Measurements from ENCODE around the gene KIF4A. TPM values are rescaled to one million over a fixed set of nuclear protein-coding genes. Genes with fewer than 3 reads are reported as not detected.
"Not testable (repeated sequence)": the region's sequence is repeated elsewhere in the genome, so short reads cannot be mapped to it uniquely, and the experiment has no call there.

KIF4A gene
- total RNA-seq, 4 donors from 2014 or later = 1.3 to 17.3 (median 4.6) TPM

DNA sequence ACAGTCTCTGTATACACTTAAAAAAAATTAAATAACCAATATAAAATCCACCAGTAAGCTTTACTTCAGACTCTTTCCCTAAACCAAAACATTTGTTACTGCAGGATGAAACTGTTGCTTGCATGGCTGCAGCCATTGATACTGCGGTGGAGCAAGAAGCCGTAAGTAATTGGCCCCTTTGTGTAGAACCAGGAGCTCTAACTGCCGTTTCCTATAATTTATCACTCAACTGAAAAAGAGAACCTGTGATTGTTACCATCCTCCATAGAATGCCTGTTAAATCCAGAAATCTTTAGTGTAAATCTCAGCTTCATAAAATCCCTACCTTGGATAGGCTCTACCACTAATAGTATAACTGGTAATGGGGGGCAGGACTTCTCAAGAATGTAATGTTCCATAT lies 62.6 kb downstream of the KIF4A start:
- no peaks in the 10 kb centered on the region for H3K36me3 ChIP-seq
- no peak overlapping the region for H3K27ac ChIP-seq
- no peak overlapping the region for H3K4me3 ChIP-seq
- TF ChIP-seq, protein P1, sequence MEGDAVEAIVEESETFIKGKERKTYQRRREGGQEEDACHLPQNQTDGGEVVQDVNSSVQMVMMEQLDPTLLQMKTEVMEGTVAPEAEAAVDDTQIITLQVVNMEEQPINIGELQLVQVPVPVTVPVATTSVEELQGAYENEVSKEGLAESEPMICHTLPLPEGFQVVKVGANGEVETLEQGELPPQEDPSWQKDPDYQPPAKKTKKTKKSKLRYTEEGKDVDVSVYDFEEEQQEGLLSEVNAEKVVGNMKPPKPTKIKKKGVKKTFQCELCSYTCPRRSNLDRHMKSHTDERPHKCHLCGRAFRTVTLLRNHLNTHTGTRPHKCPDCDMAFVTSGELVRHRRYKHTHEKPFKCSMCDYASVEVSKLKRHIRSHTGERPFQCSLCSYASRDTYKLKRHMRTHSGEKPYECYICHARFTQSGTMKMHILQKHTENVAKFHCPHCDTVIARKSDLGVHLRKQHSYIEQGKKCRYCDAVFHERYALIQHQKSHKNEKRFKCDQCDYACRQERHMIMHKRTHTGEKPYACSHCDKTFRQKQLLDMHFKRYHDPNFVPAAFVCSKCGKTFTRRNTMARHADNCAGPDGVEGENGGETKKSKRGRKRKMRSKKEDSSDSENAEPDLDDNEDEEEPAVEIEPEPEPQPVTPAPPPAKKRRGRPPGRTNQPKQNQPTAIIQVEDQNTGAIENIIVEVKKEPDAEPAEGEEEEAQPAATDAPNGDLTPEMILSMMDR (IDR thresholded peaks at IDR 0.05) = no peak
- no peak for TF ChIP-seq POLR2A (IDR thresholded peaks at IDR 0.05)
- no peaks in the 10 kb centered on the region for H3K27me3 ChIP-seq
- H3K9me3 ChIP-seq = no peaks in the 10 kb centered on the region
- no peak for DNase-seq
- no peaks in the 10 kb centered on the region for H3K4me1 ChIP-seq

DNA sequence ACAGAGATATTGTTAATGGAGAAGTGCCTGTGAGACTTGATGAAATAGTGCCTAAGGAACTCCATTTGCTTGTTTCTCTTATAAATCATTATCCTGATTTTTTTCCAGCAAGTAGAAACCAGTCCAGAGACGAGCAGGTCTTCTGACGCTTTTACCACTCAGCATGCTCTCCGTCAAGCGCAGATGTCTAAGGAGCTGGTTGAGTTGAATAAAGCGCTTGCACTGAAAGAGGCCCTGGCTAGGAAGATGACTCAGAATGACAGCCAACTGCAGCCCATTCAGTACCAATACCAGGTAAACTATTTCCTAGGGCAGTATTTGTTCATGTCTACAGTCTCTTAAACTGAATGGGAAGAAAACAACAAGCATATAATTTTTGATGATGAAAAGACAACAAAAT lies 63.6 kb downstream of the KIF4A start:
- no peaks in the 10 kb centered on the region for H3K9me3 ChIP-seq
- no peaks in the 10 kb centered on the region for H3K36me3 ChIP-seq
- TF ChIP-seq, protein P1 (IDR thresholded peaks at IDR 0.05) = no peak
- no peak for TF ChIP-seq POLR2A (IDR thresholded peaks at IDR 0.05)
- no peak overlapping the region for H3K27ac ChIP-seq
- no peaks in the 10 kb centered on the region for H3K27me3 ChIP-seq
- H3K4me1 ChIP-seq = no peaks in the 10 kb centered on the region
- DNase-seq = no peak
- H3K4me3 ChIP-seq = no peak overlapping the region

DNA sequence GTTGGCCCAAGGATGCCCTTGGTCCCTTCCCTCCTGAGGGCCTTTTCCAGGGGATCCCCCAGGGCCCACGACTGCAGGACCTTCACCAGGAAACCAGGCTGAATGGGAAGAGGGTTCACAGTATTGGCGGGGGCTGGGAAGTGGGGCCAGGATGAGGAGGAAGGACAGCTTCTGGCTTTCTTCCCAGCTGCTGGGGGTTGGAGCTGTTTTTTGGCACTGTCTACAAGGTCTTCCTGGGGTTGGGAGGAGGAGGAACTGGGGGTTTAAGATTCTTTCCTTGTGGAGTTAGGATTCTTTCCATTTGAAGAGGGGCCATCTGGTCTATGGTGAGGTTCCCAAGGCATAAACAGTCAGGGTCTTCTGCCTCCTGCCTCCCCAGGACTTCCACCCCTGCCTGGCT lies 64.8 kb downstream of the KIF4A start:
- Histone ChIP-seq H3K4me3 (no peak overlapping the region), H3K4me1 (no peaks in the 10 kb centered on the region), H3K27ac (no peak overlapping the region), H3K36me3 (no peaks in the 10 kb centered on the region), H3K9me3 (no peaks in the 10 kb centered on the region), H3K27me3 (no peaks in the 10 kb centered on the region)
- TF ChIP-seq, protein P1 (IDR thresholded peaks at IDR 0.05) = no peak
- no peak for TF ChIP-seq POLR2A (IDR thresholded peaks at IDR 0.05)
- DNase-seq = no peak

DNA sequence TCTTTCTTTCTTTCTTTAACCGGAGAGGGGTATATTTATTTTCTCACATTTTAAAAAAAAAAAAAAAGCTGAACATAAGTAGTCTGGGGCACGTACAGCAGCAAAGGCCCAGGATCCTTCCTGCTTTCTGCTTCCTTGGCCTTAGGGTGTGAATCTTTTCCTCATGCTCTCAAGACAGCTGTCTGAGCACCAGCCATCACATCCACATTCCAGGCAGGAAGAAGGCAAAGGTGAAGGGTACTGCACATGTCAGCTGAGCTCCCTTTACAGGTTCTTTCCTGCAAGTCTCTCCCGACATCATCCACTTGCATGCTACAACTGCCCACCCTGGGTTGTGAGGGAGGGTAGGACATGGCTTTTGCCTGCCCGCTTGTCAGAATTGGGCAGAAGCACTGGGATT lies 69.6 kb downstream of the KIF4A start:
- Histone ChIP-seq H3K4me3 (no peak overlapping the region), H3K36me3 (no peaks in the 10 kb centered on the region), H3K27ac (no peak overlapping the region), H3K4me1 (no peaks in the 10 kb centered on the region), H3K27me3 (no peaks in the 10 kb centered on the region), H3K9me3 (no peaks in the 10 kb centered on the region)
- DNase-seq = no peak
- TF ChIP-seq, protein P1 (IDR thresholded peaks at IDR 0.05) = no peak
- TF ChIP-seq POLR2A (IDR thresholded peaks at IDR 0.05) = no peak

DNA sequence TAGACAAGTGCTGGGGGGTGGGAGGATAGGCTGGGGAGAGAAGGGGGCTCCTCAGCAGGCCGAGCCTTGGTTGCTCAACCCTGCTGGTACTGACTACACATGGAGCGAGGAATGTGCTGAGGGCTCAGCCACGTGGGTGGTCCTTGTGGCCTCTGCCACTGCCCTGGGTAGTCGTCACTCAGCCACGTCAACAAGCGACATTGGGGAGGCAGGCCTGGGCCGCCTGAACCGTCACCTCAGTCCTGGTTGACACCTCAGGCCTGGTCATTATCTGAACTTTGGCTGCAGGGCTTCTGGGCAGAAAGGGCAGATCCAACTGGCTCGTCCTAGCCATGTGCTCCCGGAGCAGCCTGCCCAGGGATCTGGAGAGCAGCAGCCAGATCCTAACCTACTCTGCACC lies 70.5 kb downstream of the KIF4A start:
- no peaks in the 10 kb centered on the region for H3K4me1 ChIP-seq
- H3K27me3 ChIP-seq = no peaks in the 10 kb centered on the region
- H3K4me3 ChIP-seq = no peak overlapping the region
- no peak for DNase-seq
- H3K36me3 ChIP-seq = no peaks in the 10 kb centered on the region
- no peaks in the 10 kb centered on the region for H3K9me3 ChIP-seq
- TF ChIP-seq, protein P1 (IDR thresholded peaks at IDR 0.05) = no peak
- no peak overlapping the region for H3K27ac ChIP-seq

DNA sequence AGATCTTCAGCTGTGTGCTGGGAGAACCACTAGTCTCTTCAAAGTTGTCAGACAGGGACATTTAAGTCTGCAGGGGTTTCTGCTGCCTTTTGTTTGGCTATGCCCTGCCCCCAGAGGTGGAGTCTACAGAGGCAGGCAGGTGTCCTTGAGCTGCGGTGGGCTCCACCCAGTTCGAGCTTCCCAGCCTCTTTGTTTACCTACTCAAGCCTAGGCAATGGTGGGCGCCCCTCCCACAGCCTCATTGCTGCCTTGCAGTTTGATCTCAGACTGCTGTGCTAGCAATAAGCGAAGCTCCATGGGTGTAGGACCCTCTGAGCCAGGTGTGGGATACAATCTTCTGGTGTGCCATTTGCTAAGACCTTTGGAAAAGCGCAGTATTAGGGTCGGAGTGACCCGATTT lies 78.8 kb downstream of the KIF4A start:
- not testable (repeated sequence) for H3K9me3 ChIP-seq, H3K4me3 ChIP-seq, H3K27ac ChIP-seq, DNase-seq, H3K27me3 ChIP-seq, H3K36me3 ChIP-seq, H3K4me1 ChIP-seq

Measured in Peyer's patch (tissue), 4 donors.